Measurements from ENCODE around the gene KPNB1.

Gene KPNB1

GRCh38 chr17:47733047-47733673 is 83.4 kb downstream of the KPNB1 start, which contains the start of gene TBX21:
TBX21 (plus strand) TSS chr17:47733236; CDS start chr17:47733455, 219 bp downstream.
- DNase-seq: no peak

- DNase-seq: no peak
Observed at GRCh38 chr17:47733674-47734410, 84.1 kb downstream of the KPNB1 start.

- no peak for DNase-seq
Observed at GRCh38 chr17:47735139-47735464, 85.4 kb downstream of the KPNB1 start.

All from SHP77 treated with DMSO at 0.1 percent for 48 hours (cell line).